GM10248 (cell line): Measurements from ENCODE around the gene SLITRK5.

ENCODE experiments used
- CTCF ChIA-PET: fragments of 300-600 bp; sonication (Branson Sonifier 250); formaldehyde crosslinking; extraction: SDS; loops from one replicate; lab custom pipeline; 2021; ENCODE audit warnings: antibody characterized with exemption; lab: Yijun Ruan, JAX
- POLR2A ChIA-PET: fragments of 350-650 bp; sonication (Branson Sonifier 250); formaldehyde crosslinking; extraction: SDS; loops from one replicate; lab custom pipeline; 2020; ENCODE audit warnings: antibody characterized with exemption; lab: Yijun Ruan, JAX
- DNase-seq: peaks from one replicate; pipeline ENCODE4 v3.0.0; 2012; ENCODE audit errors: extremely low spot score
- CTCF ChIP-seq: IDR thresholded peaks from 2 replicates; pipeline ENCODE4 v1.5.1; 2012; ENCODE audit warnings: mild to moderate bottlenecking, low read depth; ENCODE audit errors: extremely low read depth, missing control alignments, control extremely low read depth

SLITRK5 gene

GRCh38 chr13:87677496-87678371 is 6.6 kb downstream of the SLITRK5 start:
- ChIA-PET CTCF (interaction anchor here (0.5 to 1.2 kb wide), 2 partner anchors 26 to 34 kb away, joined by 3 read pairs; no protein-coding TSS in a partner anchor), POLR2A (no interaction called here)
- no peak for TF ChIP-seq CTCF
- DNase-seq, result peak; percentile 10

- no peak for TF ChIP-seq CTCF
- ChIA-PET CTCF (no interaction called here), POLR2A (no interaction called here)
- DNase-seq, result peak; percentile 8
These were observed 7.2 kb downstream of the SLITRK5 start for GRCh38 chr13:87678372-87678752.

GRCh38 chr13:87680298-87680697 is 9.1 kb downstream of the SLITRK5 start:
- peak; percentile 9 for TF ChIP-seq CTCF
- ChIA-PET CTCF (interaction anchor here (0.9 kb wide), 1 partner anchor 9 kb away, joined by 3 read pairs; the partner anchor contains the start of gene SLITRK5), POLR2A (no interaction called here)
- DNase-seq, result no peak

GRCh38 chr13:87684850-87685742 is 13.9 kb downstream of the SLITRK5 start:
- no peak for TF ChIP-seq CTCF
- DNase-seq, result no peak
- ChIA-PET CTCF (interaction anchor here (1.5 kb wide), 1 partner anchor 14 kb away, joined by 4 read pairs; the partner anchor contains the start of gene SLITRK5), POLR2A (no interaction called here)

GRCh38 chr13:87696458-87696857 is 25.3 kb downstream of the SLITRK5 start:
- ChIA-PET CTCF (no interaction called here), POLR2A (no interaction called here)
- DNase-seq, result no peak
- TF ChIP-seq CTCF, result no peak

GRCh38 chr13:87698268-87698667 is 27.1 kb downstream of the SLITRK5 start:
- ChIA-PET POLR2A (interaction anchor here (0.7 kb wide), 1 partner anchor 276 kb away, joined by 5 read pairs; no protein-coding TSS in a partner anchor), CTCF (no interaction called here)
- TF ChIP-seq CTCF, result no peak
- DNase-seq, result no peak
